H1 (cell line): ENCODE measurements around the gene SELENOK. TPM values are rescaled to one million over a fixed set of nuclear protein-coding genes. Genes with fewer than 3 reads are reported as not detected.

Experiments used
- CTCF ChIA-PET: fragments of 300-600 bp; sonication (Branson Sonifier 250); formaldehyde crosslinking; loops from one replicate; lab custom pipeline; 2021; ENCODE audit not compliant: partially characterized antibody; lab: Charles Lee
- POLR2A ChIA-PET: fragments of 300-600 bp; sonication (Branson Sonifier 250); formaldehyde crosslinking; loops from one replicate; lab custom pipeline; 2021; ENCODE audit warnings: inconsistent platforms; ENCODE audit not compliant: partially characterized antibody; lab: Charles Lee
- DNase-seq, 2 experiments: peaks; one replicate each; pipeline versions ENCODE4 v3.0.0 to v3.0.0-alpha.2; 2010 to 2022; ENCODE audit warnings: low spot score in 2 of 2, low read depth in 1 of 2, mixed read lengths in 1 of 2
- FAIRE-seq: peaks from 2 replicates; lab custom pipeline; 2011; peaks lifted over from hg19 to GRCh38; lab: Jason Lieb, UNC
- H2AFZ ChIP-seq: 2 replicates; pipeline ENCODE4 v1.8.1; 2012; ENCODE audit warnings: low read length, inconsistent platforms
- H2AK5ac ChIP-seq: 2 replicates; pipeline ENCODE4 v1.6.1; 2013; ENCODE audit warnings: low read depth, low read length
- H2BK120ac ChIP-seq: replicated peaks from 2 replicates; pipeline ENCODE3; 2013; ENCODE audit warnings: low read depth, low read length, inconsistent platforms
- H2BK12ac ChIP-seq: 2 replicates; pipeline ENCODE4 v1.6.1; 2013; ENCODE audit warnings: low read depth, low read length
- H2BK15ac ChIP-seq: 2 replicates; pipeline ENCODE4 v1.6.1; 2013; ENCODE audit warnings: low read length
- H2BK20ac ChIP-seq: 2 replicates; pipeline ENCODE4 v1.6.1; 2013; ENCODE audit warnings: low read length
- H2BK5ac ChIP-seq: 2 replicates; pipeline ENCODE4 v1.6.1; 2013; ENCODE audit warnings: low read depth, low read length
- H3K14ac ChIP-seq: 2 replicates; pipeline ENCODE4 v1.6.1; 2013; ENCODE audit warnings: inconsistent platforms; ENCODE audit not compliant: insufficient read length
- H3K18ac ChIP-seq: 2 replicates; pipeline ENCODE4 v1.6.1; 2013; ENCODE audit warnings: low read length; ENCODE audit errors: extremely low read depth
- H3K23ac ChIP-seq: 2 replicates; pipeline ENCODE4 v1.6.1; 2013; ENCODE audit warnings: inconsistent platforms; ENCODE audit not compliant: insufficient read length
- H3K23me2 ChIP-seq: 2 replicates; pipeline ENCODE4 v1.6.1; 2013; ENCODE audit warnings: low read depth, low read length
- H3K27ac ChIP-seq: 2 replicates; pipeline ENCODE4 v1.6.1; 2011; ENCODE audit warnings: low read depth, low read length, inconsistent platforms
- H3K27me3 ChIP-seq, 4 experiments: replicated peaks in 1 of 4; 1 replicate in 1 of 4; 2 replicates in 3 of 4; pipeline versions ENCODE4 v1.6.1 to v1.8.1; 2011 to 2013; ENCODE audit warnings: low read length in 3 of 4, mild to moderate bottlenecking in 3 of 4, inconsistent platforms in 2 of 4, mixed read lengths in 2 of 4, moderate library complexity in 1 of 4; ENCODE audit not compliant: control insufficient read depth in 3 of 4, insufficient read depth in 3 of 4; ENCODE audit errors: extremely low read depth in 1 of 4
- H3K36me3 ChIP-seq, 4 experiments: 2 replicates each; pipeline versions ENCODE4 v1.6.1 to v1.8.1; 2011 to 2013; ENCODE audit warnings: mild to moderate bottlenecking in 4 of 4, low read length in 3 of 4, moderate library complexity in 2 of 4, control low read depth in 1 of 4, inconsistent platforms in 1 of 4; ENCODE audit not compliant: insufficient read depth in 4 of 4, control insufficient read depth in 2 of 4
- H3K4ac ChIP-seq: replicated peaks from 2 replicates; pipeline ENCODE3; 2013; ENCODE audit warnings: low read length, low read depth, mixed read lengths, inconsistent platforms; ENCODE audit not compliant: insufficient read length
- H3K4me1 ChIP-seq, 4 experiments: replicated peaks in 1 of 4; 1 replicate in 1 of 4; 2 replicates in 3 of 4; pipeline versions ENCODE4 v1.6.1 to v1.8.1; 2011 to 2013; ENCODE audit warnings: low read length in 3 of 4, inconsistent platforms in 2 of 4, mixed read lengths in 1 of 4; ENCODE audit not compliant: insufficient read depth in 4 of 4, control insufficient read depth in 3 of 4
- H3K4me2 ChIP-seq, 2 experiments: 2 replicates each; pipeline versions ENCODE4 v1.6.1 to v1.8.1; 2011 to 2013; ENCODE audit warnings: low read depth in 2 of 2, low read length in 2 of 2, control low read depth in 1 of 2, inconsistent platforms in 1 of 2, mild to moderate bottlenecking in 1 of 2; ENCODE audit not compliant: insufficient read depth in 1 of 2
- H3K4me3 ChIP-seq, 4 experiments: fragments of 200-600, 300-600 bp in 1 of 4; sonication (generic), shearing (Covaris generic), sonication (Bioruptor Twin) in 1 of 4; 2 replicates each; pipeline versions ENCODE4 v1.5.1 to v1.8.1; 2011 to 2016; ENCODE audit warnings: low read length in 4 of 4, low read depth in 3 of 4, control low read depth in 2 of 4, inconsistent platforms in 2 of 4, mild to moderate bottlenecking in 2 of 4, mixed read lengths in 1 of 4, moderate library complexity in 1 of 4; ENCODE audit not compliant: insufficient read depth in 2 of 4; ENCODE audit errors: extremely low read depth in 1 of 4
- H3K56ac ChIP-seq: replicated peaks from 2 replicates; pipeline ENCODE3; 2013; ENCODE audit warnings: low read depth, mild to moderate bottlenecking, mixed read lengths, low read length, inconsistent platforms; ENCODE audit not compliant: insufficient read length
- H3K79me1 ChIP-seq: 2 replicates; pipeline ENCODE4 v1.6.1; 2013; ENCODE audit warnings: low read depth, low read length, control low read depth
- H3K79me2 ChIP-seq, 2 experiments: 2 replicates each; pipeline versions ENCODE4 v1.6.1 to v1.8.1; 2012 to 2013; ENCODE audit warnings: low read length in 2 of 2, mild to moderate bottlenecking in 2 of 2, inconsistent platforms in 1 of 2; ENCODE audit not compliant: insufficient read depth in 2 of 2, control insufficient read depth in 1 of 2
- H3K9ac ChIP-seq, 4 experiments: replicated peaks in 1 of 4; 1 replicate in 1 of 4; 2 replicates in 3 of 4; pipeline versions ENCODE4 v1.6.1 to v1.8.1; 2011 to 2013; ENCODE audit warnings: low read depth in 3 of 4, low read length in 3 of 4, control low read depth in 2 of 4, mild to moderate bottlenecking in 2 of 4, moderate library complexity in 2 of 4, inconsistent platforms in 1 of 4; ENCODE audit errors: extremely low read depth in 1 of 4
- H3K9me3 ChIP-seq, 2 experiments: 2 replicates each; pipeline versions ENCODE4 v1.6.1 to v1.8.1; 2012 to 2013; ENCODE audit warnings: mild to moderate bottlenecking in 2 of 2, moderate library complexity in 2 of 2, control low read depth in 1 of 2, inconsistent platforms in 1 of 2, low read depth in 1 of 2, low read length in 1 of 2, mixed read lengths in 1 of 2; ENCODE audit not compliant: insufficient read depth in 2 of 2
- H4K20me1 ChIP-seq, 2 experiments: replicated peaks in 1 of 2; 2 replicates each; pipeline versions ENCODE3 to v1.8.1; 2011 to 2013; ENCODE audit warnings: inconsistent platforms in 2 of 2, low read length in 2 of 2, mild to moderate bottlenecking in 1 of 2; ENCODE audit not compliant: insufficient read depth in 2 of 2, control insufficient read depth in 1 of 2
- H4K5ac ChIP-seq: 2 replicates; pipeline ENCODE4 v1.6.1; 2013; ENCODE audit warnings: low read length, low read depth, mixed read lengths, inconsistent platforms; ENCODE audit not compliant: insufficient read length
- H4K8ac ChIP-seq: 2 replicates; pipeline ENCODE4 v1.8.0; 2013; ENCODE audit warnings: mild to moderate bottlenecking, moderate library complexity, low read length, inconsistent platforms; ENCODE audit not compliant: insufficient read depth; ENCODE audit errors: extremely low read depth
- H4K91ac ChIP-seq: replicated peaks from 2 replicates; pipeline ENCODE3; 2013; ENCODE audit warnings: low read length, mixed read lengths, inconsistent platforms; ENCODE audit not compliant: insufficient read length
- ATF3 ChIP-seq: IDR thresholded peaks from 2 replicates; pipeline ENCODE4 v1.6.1; 2011; ENCODE audit warnings: low read depth, mild to moderate bottlenecking, low read length; ENCODE audit not compliant: insufficient read depth
- CBX5 ChIP-seq: fragments of 300-800, 300-1000 bp; sonication (generic); IDR thresholded peaks from 2 replicates; pipeline ENCODE4 v1.7.1; 2016; ENCODE audit warnings: antibody characterized with exemption, low read length, low read depth
- CHD1 ChIP-seq: IDR thresholded peaks from 2 replicates; pipeline ENCODE4 v1.6.1; 2012; ENCODE audit warnings: low read depth, low read length, improper control_type of control experiment
- EGR1 ChIP-seq: IDR thresholded peaks from 2 replicates; pipeline ENCODE4 v1.6.1; 2011; ENCODE audit warnings: low read depth, low read length, borderline replicate concordance
- EP300 ChIP-seq, 2 experiments: IDR thresholded peaks; 1 replicate in 1 of 2; 2 replicates in 1 of 2; pipeline ENCODE4 v1.6.1; 2011 to 2012; ENCODE audit warnings: low read depth in 2 of 2, low read length in 2 of 2, mild to moderate bottlenecking in 2 of 2, borderline replicate concordance in 1 of 2, inconsistent platforms in 1 of 2, moderate library complexity in 1 of 2
- GTF2F1 ChIP-seq: IDR thresholded peaks from 2 replicates; pipeline ENCODE4 v1.6.1; 2012; ENCODE audit warnings: low read depth, low read length, improper control_type of control experiment, borderline replicate concordance
- JUND ChIP-seq: IDR thresholded peaks from 2 replicates; pipeline ENCODE4 v1.6.1; 2011; ENCODE audit warnings: mild to moderate bottlenecking, improper control_type of control experiment, low read length
- NRF1 ChIP-seq: IDR thresholded peaks from 2 replicates; pipeline ENCODE4 v1.6.1; 2011; ENCODE audit warnings: mild to moderate bottlenecking, low read depth, low read length, improper control_type of control experiment
- RBBP5 ChIP-seq: IDR thresholded peaks from 2 replicates; pipeline ENCODE4 v1.7.1; 2012; ENCODE audit warnings: low read depth, mild to moderate bottlenecking, inconsistent platforms, low read length, moderate library complexity, borderline replicate concordance
- SIN3A ChIP-seq, 2 experiments: IDR thresholded peaks in 1 of 2; conservative IDR thresholded peaks in 1 of 2; 2 replicates each; pipeline ENCODE4 v1.6.1; 2011 to 2012; ENCODE audit warnings: low read length in 2 of 2, improper control_type of control experiment in 1 of 2, low read depth in 1 of 2, mild to moderate bottlenecking in 1 of 2
- SIX5 ChIP-seq: IDR thresholded peaks from 2 replicates; pipeline ENCODE4 v1.6.1; 2011; ENCODE audit warnings: mild to moderate bottlenecking, low read depth, low read length
- SP1 ChIP-seq: IDR thresholded peaks from 2 replicates; pipeline ENCODE4 v1.6.1; 2011; ENCODE audit warnings: low read depth, low read length
- TAF1 ChIP-seq: IDR thresholded peaks from 2 replicates; pipeline ENCODE4 v1.6.1; 2011; ENCODE audit warnings: mild to moderate bottlenecking, low read depth, low read length
- YY1 ChIP-seq: IDR thresholded peaks from 2 replicates; pipeline ENCODE4 v1.6.1; 2011; ENCODE audit warnings: low read depth, mild to moderate bottlenecking, low read length
- WGBS, 2 experiments: shearing (Covaris generic) in 1 of 2; methylation state at CpG; one replicate each; pipeline versions ENCODE4 v1.1.6 to v1.1.7; 2013 to 2015; ENCODE audit warnings: low lambda C conversion rate in 2 of 2, mixed read lengths in 2 of 2, inconsistent platforms in 1 of 2, low coverage in 1 of 2, missing lambda C conversion rate in 1 of 2; ENCODE audit not compliant: insufficient replicate concordance in 2 of 2, insufficient coverage in 1 of 2, insufficient read length in 1 of 2; ENCODE audit errors: extremely low coverage in 1 of 2, missing lambda C conversion rate in 1 of 2; 5-methylcytosine and 5-hydroxymethylcytosine counted together
- polyA plus RNA-seq, 7 experiments: library from polyadenylated mRNA; depleted of rRNA in 3 of 7; stranded (reverse) in 5 of 7; unstranded in 2 of 7; fragments of >200 nt in 5 of 7; fragments of 200-250 nt in 2 of 7; gene quantifications; 1 replicate in 5 of 7; 2 replicates in 1 of 7; 4 replicates in 1 of 7; pipeline versions ENCODE4 v1.2.1 to v1.2.3, GENCODE V29; 2011 to 2013; ENCODE audit warnings: missing spikeins in 2 of 7, mixed read lengths in 2 of 7
- total RNA-seq: library from RNA; stranded (reverse); fragmentation: NEBNext Ultra II Directional; extraction: Animal tissue kit (Norgen Biotek cat#: 25700); gene quantifications from 2 replicates; pipeline ENCODE4 v1.2.1, GENCODE V29; 2021

SELENOK gene
- total and polyA plus RNA-seq, 2 of the 8 experiments (the other 6 are each of a cell fraction or from before 2014, with no cell fraction given), result 26.9 to 40.2 TPM

- H3K4me1 ChIP-seq, result no peaks in the 10 kb centered on the region
- no peak for DNase-seq
- H3K56ac ChIP-seq, result no peak overlapping the region
- H3K23ac ChIP-seq, result no peak overlapping the region
- no peak overlapping the region for H2BK15ac ChIP-seq
- H3K18ac ChIP-seq, result no peak overlapping the region
- no peaks in the 10 kb centered on the region for H4K20me1 ChIP-seq
- H4K91ac ChIP-seq, result no peak overlapping the region
- H3K4me2 ChIP-seq, result no peak overlapping the region
- H3K9me3 ChIP-seq, result no peaks in the 10 kb centered on the region
- no peak overlapping the region for H4K8ac ChIP-seq
- H2BK12ac ChIP-seq, result no peak overlapping the region
- H2AFZ ChIP-seq, result peak overlapping the region; percentile 3; the same call in 1 of the 2 replicates
- no peaks in the 10 kb centered on the region for H3K79me2 ChIP-seq
- no peak overlapping the region for H3K14ac ChIP-seq
- no peaks in the 10 kb centered on the region for H3K36me3 ChIP-seq
- no peak overlapping the region for H2BK5ac ChIP-seq
- no peaks in the 10 kb centered on the region for H3K23me2 ChIP-seq
- H3K27ac ChIP-seq, result no peak overlapping the region
- H2BK120ac ChIP-seq, result no peak overlapping the region
- ChIA-PET POLR2A (interaction anchor here (1.2 kb wide), 1 partner anchor 8 kb away, joined by 6 read pairs; the partner anchor contains the start of gene SELENOK), CTCF (interaction anchor here (1.1 kb wide), 1 partner anchor 10 kb away, joined by 5 read pairs; no protein-coding TSS in a partner anchor)
- H2AK5ac ChIP-seq, result no peak overlapping the region
- no peak overlapping the region for H4K5ac ChIP-seq
- 73% methylated on average over 2 of the region's 2 CpGs; no CpG with 5 or more reads in 1 of the 2 experiments for WGBS, 2 experiments
- no peaks in the 10 kb centered on the region for H3K79me1 ChIP-seq
- no peak overlapping the region for H3K4ac ChIP-seq
- H3K4me3 ChIP-seq, result no peak overlapping the region
- no peak for FAIRE-seq
- H3K9ac ChIP-seq, result no peak overlapping the region
- H3K27me3 ChIP-seq, result peaks cover 0 to 3% (median under 1%) of the 10 kb centered on the region in 4 experiments; a peak in 3 of 7 replicates
- H2BK20ac ChIP-seq, result no peak overlapping the region
- TF ChIP-seq SIN3A (conservative IDR thresholded peaks at IDR 0.05 in 1 of 2, IDR thresholded peaks at IDR 0.05 in 1 of 2; ENCODE audit: low read depth in 1 of 2, low read length in 2 of 2), result no peak
- no peak for TF ChIP-seq ATF3
- no peak for TF ChIP-seq YY1
- TF ChIP-seq CHD1, result no peak
- no peak for TF ChIP-seq TAF1
- TF ChIP-seq NRF1, result no peak
- no peak for TF ChIP-seq CBX5
- TF ChIP-seq EP300 (IDR thresholded peaks at IDR 0.05; ENCODE audit: borderline replicate concordance in 1 of 2, low read depth in 2 of 2, low read length in 2 of 2), result no peak
- no peak for TF ChIP-seq SP1
- no peak for TF ChIP-seq RBBP5
- no peak for TF ChIP-seq SIX5
- TF ChIP-seq JUND, result no peak
- no peak for TF ChIP-seq GTF2F1
- no peak for TF ChIP-seq EGR1
Observed at GRCh38 chr3:53899750-53900149, 8.1 kb upstream of the SELENOK start.
